ENCODE data around the gene MT2A. TPM values are rescaled to one million over a fixed set of nuclear protein-coding genes. Genes with fewer than 3 reads are reported as not detected.

The MT2A gene
- total and polyA plus RNA-seq, 2 of the 4 experiments (the other 2 are of a cell fraction), result 25.5 to 621 TPM

GRCh38 chr16:56631197-56631596 lies 22.8 kb downstream of the MT2A start:
- H4K5ac ChIP-seq (ENCODE audit: low read depth, low read length), result no peak overlapping the region
- no peak overlapping the region for H3K9ac ChIP-seq (ENCODE audit: low read depth, low read length)
- no peaks in the 10 kb centered on the region for H3K36me3 ChIP-seq (ENCODE audit: control insufficient read depth, insufficient read depth, low read length)
- peaks cover 7% of the 10 kb centered on the region for H3K4me1 ChIP-seq (ENCODE audit: control insufficient read depth, insufficient read depth, low read length)
- H2BK120ac ChIP-seq (ENCODE audit: low read depth, low read length), result no peak overlapping the region
- no peak overlapping the region for H2AK5ac ChIP-seq (ENCODE audit: low read depth, low read length)
- H3K18ac ChIP-seq (ENCODE audit: low read depth, low read length), result no peak overlapping the region
- H2BK5ac ChIP-seq (ENCODE audit: low read depth, low read length, poor library complexity, severe bottlenecking), result no peak overlapping the region
- no peak overlapping the region for H2AFZ ChIP-seq (replicated peaks; ENCODE audit: low read length, poor library complexity)
- DNase-seq (no peak), ATAC-seq (ENCODE audit: low read depth) (no peak)
- H2BK15ac ChIP-seq (ENCODE audit: low read depth, low read length), result no peak overlapping the region
- POLR2A ChIA-PET (ENCODE audit: unreplicated experiment), result no interaction called here
- no peak overlapping the region for H4K91ac ChIP-seq (ENCODE audit: insufficient read depth, low read depth, low read length)
- dilution Hi-C loops (cut with HindIII; ENCODE audit: low sequenced_read_pairs, unreplicated experiment), result no loop called here
- no peak overlapping the region for H3K4ac ChIP-seq (ENCODE audit: low read depth, low read length)
- BruUV-seq (replicated peaks), result no TSS peak
- H3K9me1 ChIP-seq (ENCODE audit: insufficient read depth, low read length), result no peaks in the 10 kb centered on the region
- H2AK9ac ChIP-seq (replicated peaks; ENCODE audit: low read depth, low read length, poor library complexity), result no peak overlapping the region
- H2BK20ac ChIP-seq (ENCODE audit: low read depth, low read length), result no peak overlapping the region
- CTCF ChIA-PET, result no interaction called here
- H3K56ac ChIP-seq (ENCODE audit: extremely low read depth, insufficient read depth, low read length), result no peak overlapping the region
- 91% methylated on average over 4 of the region's 10 CpGs; no CpG with 5 or more reads in 1 of the 2 experiments for WGBS, 2 experiments (ENCODE audit: extremely low coverage in 2 of 2, insufficient read length in 1 of 2)
- peaks cover 2% of the 10 kb centered on the region; the same call in 1 of the 2 replicates for H3K9me3 ChIP-seq (ENCODE audit: control insufficient read depth, insufficient read depth, low read length)
- intact Hi-C loops (cut with micrococcal nuclease), result no loop called here
- H3K27me3 ChIP-seq (ENCODE audit: control insufficient read depth, insufficient read depth, low read length), result peaks cover 50% of the 10 kb centered on the region
- H3K79me1 ChIP-seq (ENCODE audit: low read depth in 1 of 2, low read length in 2 of 2), result peaks cover 0 to under 1% of the 10 kb centered on the region in 2 experiments; a peak in 1 of 4 replicates
- TF ChIP-seq CEBPB (IDR thresholded peaks at IDR 0.05; ENCODE audit: low read depth, low read length) (no peak), NFE2L2 (IDR thresholded peaks at IDR 0.05; ENCODE audit: low read depth, low read length) (no peak), POLR2A (IDR thresholded peaks at IDR 0.05; ENCODE audit: low read depth, low read length) (no peak)
- in situ Hi-C loops (cut with MboI; ENCODE audit: low sequenced_read_pairs), result no loop called here
- no peak overlapping the region for H3K14ac ChIP-seq (replicated peaks; ENCODE audit: low read depth, low read length)
- no peak overlapping the region for H3K23ac ChIP-seq (ENCODE audit: low read depth, low read length)
- H3K4me2 ChIP-seq (ENCODE audit: low read depth, low read length), result no peak overlapping the region
- H3K4me3 ChIP-seq (ENCODE audit: insufficient read depth, low read depth, low read length), result no peak overlapping the region
- no peaks in the 10 kb centered on the region for H4K20me1 ChIP-seq (ENCODE audit: insufficient read depth, low read length)
- H3K27ac ChIP-seq (ENCODE audit: insufficient read depth, low read length), result no peak overlapping the region
- H4K8ac ChIP-seq (ENCODE audit: low read depth in 2 of 2, low read length in 2 of 2), result no peak overlapping the region
